CD4-positive, alpha-beta T cell (primary cell): ENCODE data around the gene PCP4. TPM values are rescaled to one million over a fixed set of nuclear protein-coding genes. Genes with fewer than 3 reads are reported as not detected.

Source experiments
- ATAC-seq: fragments of 200-7000 bp; cut with Tn5 transposase; one replicate; pipeline ENCODE4 v1.10.0; 2022; ENCODE audit warnings: mild to moderate bottlenecking; ENCODE audit not compliant: poor library complexity
- CTCF ChIA-PET: fragments of 350-600 bp; sonication (Branson Sonifier 250); formaldehyde crosslinking; loops from one replicate; lab custom pipeline; 2021; ENCODE audit warnings: antibody characterized with exemption, inconsistent platforms; lab: Charles Lee
- POLR2A ChIA-PET: fragments of 350-600 bp; sonication (Branson Sonifier 250); formaldehyde crosslinking; loops from one replicate; lab custom pipeline; 2021; ENCODE audit warnings: antibody characterized with exemption, inconsistent platforms; lab: Charles Lee
- DNase-seq, 14 experiments: peaks; one replicate each; pipeline ENCODE4 v3.0.0-alpha.2; 2013 to 2020; ENCODE audit warnings: mixed read lengths in 2 of 14
- H3K27ac ChIP-seq, 2 donors: one replicate each; pipeline versions ENCODE4 v1.5.1 to v1.7.0; 2013; ENCODE audit warnings: low read length in 2 of 2, low read depth in 1 of 2, mild to moderate bottlenecking in 1 of 2
- H3K27me3 ChIP-seq, 2 experiments: 1 replicate in 1 of 2; 2 replicates in 1 of 2; pipeline versions ENCODE4 v1.6.1 to v1.7.0; 2013; ENCODE audit warnings: low read length in 2 of 2, control low read depth in 1 of 2, mild to moderate bottlenecking in 1 of 2, moderate library complexity in 1 of 2; ENCODE audit not compliant: insufficient read depth in 2 of 2, control insufficient read depth in 1 of 2
- H3K36me3 ChIP-seq: one replicate; pipeline ENCODE4 v1.6.1; 2013; ENCODE audit warnings: low read length, control low read depth; ENCODE audit not compliant: insufficient read depth
- H3K4me1 ChIP-seq: one replicate; pipeline ENCODE4 v1.6.1; 2013; ENCODE audit warnings: low read length, control low read depth; ENCODE audit not compliant: insufficient read depth
- H3K4me3 ChIP-seq: one replicate; pipeline ENCODE4 v1.5.1; 2013; ENCODE audit warnings: mild to moderate bottlenecking, low read length, moderate library complexity
- H3K9me3 ChIP-seq, 2 experiments: 1 replicate in 1 of 2; 2 replicates in 1 of 2; pipeline versions ENCODE4 v1.6.1 to v1.7.0; 2013; ENCODE audit warnings: low read length in 2 of 2, mild to moderate bottlenecking in 2 of 2, control low read depth in 1 of 2, moderate library complexity in 1 of 2; ENCODE audit not compliant: control insufficient read depth in 1 of 2, insufficient read depth in 1 of 2
- H3K27ac Mint-ChIP-seq: one replicate; pipeline ENCODE4 v1.8.0; 2020; ENCODE audit warnings: mixed read lengths
- H3K27me3 Mint-ChIP-seq: one replicate; pipeline ENCODE4 v1.8.0; 2021; ENCODE audit warnings: mixed read lengths
- H3K36me3 Mint-ChIP-seq: one replicate; pipeline ENCODE4 v1.8.0; 2021; ENCODE audit warnings: low read depth, mixed read lengths
- H3K4me1 Mint-ChIP-seq: one replicate; pipeline ENCODE4 v1.8.0; 2021; ENCODE audit warnings: low read depth, mixed read lengths
- H3K4me3 Mint-ChIP-seq: one replicate; pipeline ENCODE4 v1.8.0; 2020; ENCODE audit warnings: mild to moderate bottlenecking, mixed read lengths
- H3K9me3 Mint-ChIP-seq: one replicate; pipeline ENCODE4 v1.8.0; 2020; ENCODE audit warnings: mixed read lengths
- intact Hi-C, 2 experiments: fragments of 100-400 bp; cut with DNase I in 1 of 2; cut with micrococcal nuclease in 1 of 2; formaldehyde crosslinking; loops; one replicate each; pipeline versions ENCODE4 v1.15.1 to v1.9.0; 2023 to 2025; cut with DNase I, micrococcal nuclease
- total RNA-seq, 174 experiments: library from RNA in 2 of 174; stranded (reverse) in 2 of 174; gene quantifications; one replicate each; pipeline ENCODE4 v1.2.3 and lab custom pipeline; 2021 to 2026
- TF ChIP-seq, protein P1 (sequence below): fragments of 200-600 bp; IDR thresholded peaks from one replicate; pipeline ENCODE4 v1.8.0; 2022; ENCODE audit warnings: antibody characterized with exemption, mild to moderate bottlenecking

Gene PCP4
- total RNA-seq, 2 experiments from 2014 or later, result not detected

DNA sequence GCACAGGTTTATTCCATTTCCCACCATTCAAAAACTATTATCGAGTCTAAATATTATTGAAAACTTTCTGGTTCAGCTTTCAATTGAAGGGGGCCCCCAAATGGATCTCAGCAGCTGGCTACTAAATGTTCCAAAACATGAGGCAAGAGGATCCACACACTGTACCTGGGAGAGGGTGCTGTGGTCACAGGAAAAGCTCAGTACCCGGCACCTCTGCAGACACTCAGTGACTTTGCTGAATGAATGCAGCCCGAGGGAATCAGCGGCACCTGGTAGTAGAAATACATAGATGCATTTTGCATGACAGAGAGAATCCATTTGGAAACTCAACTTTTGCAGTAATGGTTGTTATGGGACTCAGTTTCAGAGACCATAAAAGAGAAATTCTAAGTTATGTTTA is 89.3 kb downstream of the PCP4 start:
- Mint-ChIP-seq H3K4me3 (no peak overlapping the region), H3K9me3 (peaks cover 6% of the 10 kb centered on the region), H3K27me3 (no peaks in the 10 kb centered on the region), H3K27ac (no peak overlapping the region), H3K36me3 (no peaks in the 10 kb centered on the region), H3K4me1 (no peaks in the 10 kb centered on the region)
- Histone ChIP-seq H3K27ac (no peak overlapping the region), H3K4me1 (no peaks in the 10 kb centered on the region), H3K9me3 (peaks cover 0 to 15% of the 10 kb centered on the region in 2 experiments), H3K27me3 (no peaks in the 10 kb centered on the region), H3K4me3 (no peak overlapping the region), H3K36me3 (no peaks in the 10 kb centered on the region)
- DNase-seq (no peak), ATAC-seq (no peak)
- ChIA-PET POLR2A (no interaction called here), CTCF (no interaction called here)
- TF ChIP-seq, protein P1, sequence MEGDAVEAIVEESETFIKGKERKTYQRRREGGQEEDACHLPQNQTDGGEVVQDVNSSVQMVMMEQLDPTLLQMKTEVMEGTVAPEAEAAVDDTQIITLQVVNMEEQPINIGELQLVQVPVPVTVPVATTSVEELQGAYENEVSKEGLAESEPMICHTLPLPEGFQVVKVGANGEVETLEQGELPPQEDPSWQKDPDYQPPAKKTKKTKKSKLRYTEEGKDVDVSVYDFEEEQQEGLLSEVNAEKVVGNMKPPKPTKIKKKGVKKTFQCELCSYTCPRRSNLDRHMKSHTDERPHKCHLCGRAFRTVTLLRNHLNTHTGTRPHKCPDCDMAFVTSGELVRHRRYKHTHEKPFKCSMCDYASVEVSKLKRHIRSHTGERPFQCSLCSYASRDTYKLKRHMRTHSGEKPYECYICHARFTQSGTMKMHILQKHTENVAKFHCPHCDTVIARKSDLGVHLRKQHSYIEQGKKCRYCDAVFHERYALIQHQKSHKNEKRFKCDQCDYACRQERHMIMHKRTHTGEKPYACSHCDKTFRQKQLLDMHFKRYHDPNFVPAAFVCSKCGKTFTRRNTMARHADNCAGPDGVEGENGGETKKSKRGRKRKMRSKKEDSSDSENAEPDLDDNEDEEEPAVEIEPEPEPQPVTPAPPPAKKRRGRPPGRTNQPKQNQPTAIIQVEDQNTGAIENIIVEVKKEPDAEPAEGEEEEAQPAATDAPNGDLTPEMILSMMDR, result no peak
- intact Hi-C loops, result no loop called here

DNA sequence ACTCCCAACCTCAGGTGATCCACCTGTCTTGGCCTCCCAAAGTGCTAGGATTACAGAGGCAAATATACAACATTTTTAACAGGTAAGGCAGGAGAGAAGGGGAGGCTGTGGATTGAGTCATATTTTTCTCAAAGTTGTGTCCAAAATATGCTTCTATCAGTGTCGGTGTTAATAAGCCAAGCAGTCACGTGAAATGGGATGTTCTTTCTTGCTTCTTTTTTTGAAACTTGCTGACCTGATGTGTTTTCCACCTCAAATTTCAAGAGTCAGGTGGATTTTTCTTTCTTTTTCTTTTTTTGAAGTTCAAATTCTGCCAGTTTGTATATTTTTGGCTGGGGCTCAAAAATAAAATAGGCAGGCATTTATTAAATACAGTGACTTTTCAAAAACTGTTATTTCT is 91.5 kb downstream of the PCP4 start:
- POLR2A ChIA-PET, result no interaction called here

DNA sequence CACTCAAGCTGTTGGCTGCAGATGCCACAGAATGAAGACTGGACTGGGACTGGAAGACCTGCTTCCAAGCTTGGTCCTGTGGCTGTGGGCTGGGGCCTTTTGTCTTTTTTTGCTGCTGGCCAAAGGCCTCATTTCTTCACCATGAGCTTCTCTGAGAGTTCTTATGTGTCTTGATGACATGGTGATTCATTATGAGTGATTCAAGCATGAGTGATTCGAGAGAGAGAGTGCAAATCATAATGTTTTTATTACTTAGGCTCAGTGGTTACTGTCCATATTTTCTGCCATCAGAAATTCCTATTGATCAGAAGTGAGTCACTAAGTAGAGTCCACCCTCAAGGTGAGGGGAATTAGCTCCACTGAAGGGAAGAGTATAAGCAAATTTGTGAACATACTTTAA is 94.0 kb downstream of the PCP4 start:
- peaks cover 0 to 2% of the 10 kb centered on the region in 2 experiments for H3K9me3 ChIP-seq
- TF ChIP-seq, protein P1, result no peak
- POLR2A ChIA-PET, result no interaction called here
- no peak overlapping the region for H3K4me3 ChIP-seq
- Mint-ChIP-seq H3K4me3 (no peak overlapping the region), H3K9me3 (peaks cover 10% of the 10 kb centered on the region), H3K27ac (no peak overlapping the region), H3K4me1 (no peaks in the 10 kb centered on the region), H3K27me3 (no peaks in the 10 kb centered on the region), H3K36me3 (no peaks in the 10 kb centered on the region)
- no peak for ATAC-seq
- H3K36me3 ChIP-seq, result no peaks in the 10 kb centered on the region
- no peaks in the 10 kb centered on the region for H3K4me1 ChIP-seq
- no peak for DNase-seq
- intact Hi-C loops, result no loop called here
- CTCF ChIA-PET, result no interaction called here
- H3K27ac ChIP-seq, result no peak overlapping the region
- H3K27me3 ChIP-seq, result no peaks in the 10 kb centered on the region

More for the DNA sequence above, 91.5 kb downstream of the PCP4 start:
- peaks cover 10% of the 10 kb centered on the region for H3K9me3 Mint-ChIP-seq
- H3K4me1 Mint-ChIP-seq, result no peaks in the 10 kb centered on the region
- Histone ChIP-seq H3K4me1 (no peaks in the 10 kb centered on the region), H3K4me3 (no peak overlapping the region), H3K36me3 (no peaks in the 10 kb centered on the region), H3K27me3 (no peaks in the 10 kb centered on the region), H3K27ac (no peak overlapping the region), H3K9me3 (peaks cover 0 to 12% of the 10 kb centered on the region in 2 experiments)
- ATAC-seq, result no peak
- H3K27me3 Mint-ChIP-seq, result no peaks in the 10 kb centered on the region
- no peak for DNase-seq
- intact Hi-C loops, result no loop called here
- no peak overlapping the region for H3K4me3 Mint-ChIP-seq
- CTCF ChIA-PET, result no interaction called here
- TF ChIP-seq, protein P1, result no peak
- no peaks in the 10 kb centered on the region for H3K36me3 Mint-ChIP-seq
- H3K27ac Mint-ChIP-seq, result no peak overlapping the region
